IPS-11a (cell line): Measurements from ENCODE around the gene E2F8.

Experiments used
- H3K4me3 ChIP-seq: one replicate; pipeline ENCODE4 v1.5.1; 2013; ENCODE audit warnings: low read depth, low read length, control low read depth

Gene E2F8

GRCh38 chr11:19187114-19187832, 53.5 kb downstream of the E2F8 start:
- no peak overlapping the region for H3K4me3 ChIP-seq

GRCh38 chr11:19185516-19186052, 55.2 kb downstream of the E2F8 start:
- H3K4me3 ChIP-seq = no peak overlapping the region

GRCh38 chr11:19185036-19185435, 55.7 kb downstream of the E2F8 start:
- no peak overlapping the region for H3K4me3 ChIP-seq

- H3K4me3 ChIP-seq = no peak overlapping the region
These were observed 57.1 kb downstream of the E2F8 start for GRCh38 chr11:19183646-19184045.

- H3K4me3 ChIP-seq = no peak overlapping the region
These were observed 59.0 kb downstream of the E2F8 start for GRCh38 chr11:19181531-19182261.

GRCh38 chr11:19176629-19177186, 64.0 kb downstream of the E2F8 start:
- H3K4me3 ChIP-seq = no peak overlapping the region
